Fibroblast of lung (primary cell): Measurements from ENCODE around the gene TFF2.

Experiments
- EZH2 ChIP-seq: IDR thresholded peaks from 2 replicates; pipeline ENCODE4 v1.5.1; 2012; ENCODE audit warnings: low read length, control low read depth, mild to moderate bottlenecking; ENCODE audit errors: missing control alignments
- TF ChIP-seq, protein P1 (sequence below), 2 donors: IDR thresholded peaks in 1 of 2; conservative IDR thresholded peaks in 1 of 2; 1 replicate in 1 of 2; 2 replicates in 1 of 2; pipeline ENCODE4 v1.5.1; 2011 to 2012; ENCODE audit warnings: low read length in 2 of 2, control low read depth in 1 of 2, inconsistent platforms in 1 of 2, low read depth in 1 of 2, mild to moderate bottlenecking in 1 of 2

DNA sequence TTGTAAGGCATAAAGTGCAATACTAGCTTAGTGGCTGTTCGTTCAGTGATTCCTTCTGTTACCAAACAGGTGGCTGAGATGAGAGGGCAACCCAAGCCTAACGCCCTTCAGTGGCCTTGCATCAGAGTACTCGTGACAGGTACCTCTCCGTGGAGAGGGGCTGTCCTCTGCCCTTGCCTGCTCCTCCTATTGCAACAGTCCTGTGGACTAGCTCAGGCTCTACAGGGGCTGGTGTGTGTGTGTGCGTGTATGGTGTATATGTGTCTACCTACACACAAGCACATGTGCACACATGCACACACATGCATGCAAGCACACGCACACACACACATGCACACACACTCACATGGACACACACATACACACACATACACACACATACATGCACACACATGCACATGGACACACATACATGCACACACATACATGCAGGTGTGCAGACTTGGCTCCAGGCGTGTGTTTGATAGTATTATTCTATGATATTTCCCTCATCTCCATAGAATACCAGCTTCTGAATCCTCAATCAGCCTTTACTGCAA lies 50.7 kb downstream of the TFF2 start:
- TF ChIP-seq, protein P1, sequence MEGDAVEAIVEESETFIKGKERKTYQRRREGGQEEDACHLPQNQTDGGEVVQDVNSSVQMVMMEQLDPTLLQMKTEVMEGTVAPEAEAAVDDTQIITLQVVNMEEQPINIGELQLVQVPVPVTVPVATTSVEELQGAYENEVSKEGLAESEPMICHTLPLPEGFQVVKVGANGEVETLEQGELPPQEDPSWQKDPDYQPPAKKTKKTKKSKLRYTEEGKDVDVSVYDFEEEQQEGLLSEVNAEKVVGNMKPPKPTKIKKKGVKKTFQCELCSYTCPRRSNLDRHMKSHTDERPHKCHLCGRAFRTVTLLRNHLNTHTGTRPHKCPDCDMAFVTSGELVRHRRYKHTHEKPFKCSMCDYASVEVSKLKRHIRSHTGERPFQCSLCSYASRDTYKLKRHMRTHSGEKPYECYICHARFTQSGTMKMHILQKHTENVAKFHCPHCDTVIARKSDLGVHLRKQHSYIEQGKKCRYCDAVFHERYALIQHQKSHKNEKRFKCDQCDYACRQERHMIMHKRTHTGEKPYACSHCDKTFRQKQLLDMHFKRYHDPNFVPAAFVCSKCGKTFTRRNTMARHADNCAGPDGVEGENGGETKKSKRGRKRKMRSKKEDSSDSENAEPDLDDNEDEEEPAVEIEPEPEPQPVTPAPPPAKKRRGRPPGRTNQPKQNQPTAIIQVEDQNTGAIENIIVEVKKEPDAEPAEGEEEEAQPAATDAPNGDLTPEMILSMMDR (conservative IDR thresholded peaks at IDR 0.05 in 1 of 2, IDR thresholded peaks at IDR 0.05 in 1 of 2; ENCODE audit: low read depth in 1 of 2, low read length in 2 of 2), result no peak
- no peak for TF ChIP-seq EZH2
